Measurements from ENCODE around the gene RBM34.

The RBM34 gene

DNA sequence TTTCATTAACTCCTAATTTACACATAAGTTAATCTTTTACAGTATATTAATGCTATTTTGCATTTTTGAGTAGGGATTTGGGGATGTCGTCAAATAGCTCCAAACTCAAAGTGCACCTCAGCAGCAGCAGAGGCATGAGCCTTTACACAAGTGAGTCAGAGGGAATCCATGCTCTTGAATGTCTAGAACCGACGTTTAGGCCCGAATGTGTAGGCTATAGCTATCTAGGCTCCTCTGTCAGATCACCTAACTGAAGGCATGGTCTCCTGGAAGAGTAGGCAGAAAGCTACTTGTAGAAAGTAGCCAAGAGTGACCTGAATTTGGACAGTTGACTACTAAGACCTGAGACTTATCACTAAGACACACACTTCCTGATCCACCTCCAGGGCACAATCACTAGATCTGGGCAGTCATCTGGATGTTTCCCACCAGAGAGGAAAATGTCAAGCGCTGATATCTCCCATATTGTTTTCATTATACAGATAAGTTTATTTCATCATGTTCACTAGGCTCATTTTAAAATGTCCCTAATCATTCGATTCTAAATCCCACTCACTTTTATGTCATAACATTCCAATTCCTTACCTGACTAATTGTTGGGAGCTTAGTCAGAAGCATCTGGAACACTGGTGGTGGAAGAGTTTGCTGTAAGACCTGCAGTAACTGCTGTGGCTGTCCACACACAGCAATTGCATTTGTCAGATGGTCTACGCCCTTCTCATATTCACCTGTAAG, 47.7 kb downstream of the RBM34 start:
- DNase-seq (ENCODE audit: low read depth in 1 of 2, low spot score in 1 of 2), result no peak
- H3K27me3 ChIP-seq (ENCODE audit: insufficient read depth, poor library complexity, severe bottlenecking), result no peaks in the 10 kb centered on the region
- H3K4me3 ChIP-seq (replicated peaks; ENCODE audit: insufficient read depth, low read length), result no peak overlapping the region
- H3K27ac ChIP-seq (replicated peaks), result no peak overlapping the region
- TF ChIP-seq POLR2AphosphoS5 (IDR thresholded peaks at IDR 0.05; ENCODE audit: low read depth) (0 out of 2 replicates have a peak, but pooled peaks have one; percentile 11), SPI1 (IDR thresholded peaks at IDR 0.05; ENCODE audit: borderline replicate concordance, low read depth) (no peak)

DNA sequence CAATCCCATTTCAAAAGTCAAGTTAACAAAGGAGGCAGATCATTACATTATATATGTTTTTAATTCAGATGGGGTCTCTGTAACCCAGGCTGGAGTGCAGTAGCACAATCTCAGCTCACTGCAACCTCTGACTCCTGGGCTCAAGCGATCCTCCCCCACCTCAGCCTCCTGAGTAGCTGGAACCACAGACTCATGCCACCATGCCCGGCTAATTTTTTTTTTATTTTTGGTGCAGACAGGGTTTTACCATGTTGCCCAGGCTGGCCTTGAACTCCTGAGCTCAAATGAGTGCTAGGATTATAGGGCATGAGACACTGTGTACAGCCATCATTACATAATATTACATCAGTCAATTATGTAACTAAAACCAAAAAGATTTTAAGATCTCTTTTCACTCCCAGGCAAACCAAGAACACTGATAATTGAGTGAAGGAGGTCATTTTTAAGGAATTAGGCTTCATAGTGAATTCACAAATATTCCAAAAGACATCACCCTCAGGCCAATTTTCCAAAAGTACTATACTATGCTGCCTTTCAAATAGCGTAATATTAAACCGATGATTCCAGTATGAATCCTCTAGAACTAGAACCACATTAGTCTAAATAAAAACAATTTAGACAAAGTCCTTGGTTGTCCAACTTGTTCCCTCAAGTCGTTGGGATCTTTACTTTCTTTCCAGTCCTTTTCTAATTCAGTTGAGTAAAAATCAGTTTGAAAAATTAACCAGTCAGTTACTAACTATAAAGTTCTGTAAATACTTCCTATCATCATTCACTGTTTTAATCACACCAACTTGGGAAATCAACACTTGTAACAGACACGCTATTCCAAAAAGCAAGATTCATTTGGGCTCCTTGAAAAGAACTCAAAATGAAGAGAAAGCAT, 48.5 kb downstream of the RBM34 start:
- Histone ChIP-seq H3K27me3 (ENCODE audit: insufficient read depth, poor library complexity, severe bottlenecking) (no peaks in the 10 kb centered on the region), H3K4me3 (replicated peaks; ENCODE audit: insufficient read depth, low read length) (no peak overlapping the region), H3K27ac (replicated peaks) (no peak overlapping the region; the same call in 1 of the 2 replicates)
- no peak for DNase-seq (ENCODE audit: low read depth in 1 of 2, low spot score in 1 of 2)
- TF ChIP-seq POLR2AphosphoS5 (IDR thresholded peaks at IDR 0.05; ENCODE audit: low read depth), result no peak
- TF ChIP-seq SPI1 (IDR thresholded peaks at IDR 0.05; ENCODE audit: borderline replicate concordance, low read depth), result no peak
- no peak for TF ChIP-seq CTCF (IDR thresholded peaks at IDR 0.05; ENCODE audit: insufficient read depth, low read length)
- TF ChIP-seq REST (IDR thresholded peaks at IDR 0.05; ENCODE audit: insufficient replicate concordance, low read depth), result no peak

GRCh38 chr1:235111107-235111506, 49.9 kb downstream of the RBM34 start:
- Histone ChIP-seq H3K4me3 (replicated peaks; ENCODE audit: insufficient read depth, low read length) (no peak overlapping the region), H3K27ac (replicated peaks) (no peak overlapping the region), H3K27me3 (ENCODE audit: insufficient read depth, poor library complexity, severe bottlenecking) (no peaks in the 10 kb centered on the region)
- no peak for TF ChIP-seq POLR2AphosphoS5 (IDR thresholded peaks at IDR 0.05; ENCODE audit: low read depth)
- no peak for TF ChIP-seq GABPA (IDR thresholded peaks at IDR 0.05; ENCODE audit: low read depth)
- TF ChIP-seq SPI1 (IDR thresholded peaks at IDR 0.05; ENCODE audit: borderline replicate concordance, low read depth), result no peak
- no peak for TF ChIP-seq CTCF (IDR thresholded peaks at IDR 0.05; ENCODE audit: insufficient read depth, low read length)
- no peak for TF ChIP-seq REST (IDR thresholded peaks at IDR 0.05; ENCODE audit: insufficient replicate concordance, low read depth)
- DNase-seq (ENCODE audit: low read depth in 1 of 2, low spot score in 1 of 2), result no peak

DNA sequence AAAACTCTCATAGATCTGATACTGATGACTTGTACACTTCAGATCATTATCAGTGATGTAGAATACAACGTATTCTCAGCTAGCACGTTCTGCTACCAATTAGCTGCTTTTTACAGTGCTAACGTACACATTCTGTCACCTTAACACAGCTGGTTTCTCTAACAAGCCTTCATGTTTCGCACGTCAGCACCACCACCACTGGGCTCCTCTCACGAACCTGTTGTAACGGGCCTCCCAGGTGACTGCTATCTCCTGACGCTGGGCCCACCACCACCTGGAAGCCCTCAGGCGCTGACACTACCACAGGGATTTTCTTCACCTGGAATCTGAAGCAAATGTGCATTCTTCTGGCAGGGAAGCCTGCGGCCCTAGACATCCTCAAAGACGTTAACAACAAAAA, 52.2 kb downstream of the RBM34 start:
- no peak for DNase-seq (ENCODE audit: low read depth in 1 of 2, low spot score in 1 of 2)

More for the DNA sequence above, 52.2 kb downstream of the RBM34 start:
- Histone ChIP-seq H3K4me3 (replicated peaks; ENCODE audit: insufficient read depth, low read length) (no peak overlapping the region), H3K27me3 (ENCODE audit: insufficient read depth, poor library complexity, severe bottlenecking) (no peaks in the 10 kb centered on the region), H3K27ac (replicated peaks) (no peak overlapping the region)
- TF ChIP-seq REST (IDR thresholded peaks at IDR 0.05; ENCODE audit: insufficient replicate concordance, low read depth), result no peak
- peak; percentile 51; the same call in 1 of the 2 replicates for TF ChIP-seq POLR2AphosphoS5 (IDR thresholded peaks at IDR 0.05; ENCODE audit: low read depth)
